Loucy (cell line): Measurements from ENCODE around the gene TMEM187.

Experiments
- H2AFZ ChIP-seq: fragments of 200-600 bp; sonication (generic); 2 replicates; pipeline ENCODE4 v1.6.0; 2016; ENCODE audit warnings: antibody characterized with exemption, mild to moderate bottlenecking, low read length, moderate library complexity
- H3F3A ChIP-seq: fragments of 200-600 bp; 2 replicates; pipeline ENCODE4 v1.6.0; 2016; ENCODE audit warnings: antibody characterized with exemption, low read depth, mild to moderate bottlenecking
- H3K27me3 ChIP-seq: fragments of 200-600 bp; sonication (generic); 2 replicates; pipeline ENCODE4 v1.6.1; 2014; ENCODE audit warnings: low read length, mild to moderate bottlenecking; ENCODE audit not compliant: insufficient read depth, poor library complexity, severe bottlenecking
- H3K36me3 ChIP-seq: fragments of 200-600 bp; sonication (generic); 2 replicates; pipeline ENCODE4 v1.6.1; 2016; ENCODE audit warnings: low read length; ENCODE audit not compliant: insufficient read depth
- H3K4me1 ChIP-seq: fragments of 200-600 bp; sonication (generic); 2 replicates; pipeline ENCODE4 v1.5.1; 2014; ENCODE audit warnings: low read length, mild to moderate bottlenecking; ENCODE audit not compliant: insufficient read depth, poor library complexity, severe bottlenecking
- H3K4me2 ChIP-seq: fragments of 200-600 bp; sonication (generic); 2 replicates; pipeline ENCODE4 v1.6.0; 2014; ENCODE audit warnings: antibody characterized with exemption, low read length, low read depth, mild to moderate bottlenecking; ENCODE audit not compliant: poor library complexity, severe bottlenecking
- H3K4me3 ChIP-seq: fragments of 200-600 bp; sonication (generic); 2 replicates; pipeline ENCODE4 v1.5.1; 2014; ENCODE audit warnings: low read length, mild to moderate bottlenecking, mixed read lengths; ENCODE audit not compliant: poor library complexity, severe bottlenecking
- H3K79me2 ChIP-seq: fragments of 200-600 bp; sonication (generic); 2 replicates; pipeline ENCODE4 v1.6.1; 2014; ENCODE audit warnings: low read length; ENCODE audit not compliant: insufficient read depth
- H3K9ac ChIP-seq: fragments of 200-600 bp; sonication (generic); 2 replicates; pipeline ENCODE4 v1.6.0; 2014; ENCODE audit warnings: mild to moderate bottlenecking, low read depth, low read length, moderate library complexity; ENCODE audit not compliant: poor library complexity, severe bottlenecking
- H3K9me2 ChIP-seq: fragments of 200-600 bp; sonication (generic); replicated peaks from 2 replicates; pipeline ENCODE4 v1.6.1; 2016; ENCODE audit warnings: low read depth, low read length, mixed read lengths
- H3K9me3 ChIP-seq: fragments of 200-600 bp; sonication (generic); 2 replicates; pipeline ENCODE4 v1.6.1; 2014; ENCODE audit warnings: mild to moderate bottlenecking, antibody characterized with exemption, low read length, low read depth; ENCODE audit not compliant: insufficient read depth
- H4K20me1 ChIP-seq: fragments of 200-600 bp; sonication (generic); 2 replicates; pipeline ENCODE4 v1.6.0; 2014; ENCODE audit warnings: antibody characterized with exemption, low read length, mild to moderate bottlenecking; ENCODE audit not compliant: insufficient read depth, poor library complexity, severe bottlenecking
- EZH2phosphoT487 ChIP-seq: fragments of 200-600 bp; IDR thresholded peaks from 2 replicates; pipeline ENCODE4 v1.6.1; 2018; ENCODE audit warnings: antibody characterized with exemption, mild to moderate bottlenecking, moderate library complexity, borderline replicate concordance
- TF ChIP-seq, protein P1 (sequence below): fragments of 200-600 bp; sonication (generic); conservative IDR thresholded peaks from 2 replicates; pipeline ENCODE4 v1.5.1; 2014; ENCODE audit warnings: mild to moderate bottlenecking, antibody characterized with exemption, low read length

TMEM187 gene

DNA sequence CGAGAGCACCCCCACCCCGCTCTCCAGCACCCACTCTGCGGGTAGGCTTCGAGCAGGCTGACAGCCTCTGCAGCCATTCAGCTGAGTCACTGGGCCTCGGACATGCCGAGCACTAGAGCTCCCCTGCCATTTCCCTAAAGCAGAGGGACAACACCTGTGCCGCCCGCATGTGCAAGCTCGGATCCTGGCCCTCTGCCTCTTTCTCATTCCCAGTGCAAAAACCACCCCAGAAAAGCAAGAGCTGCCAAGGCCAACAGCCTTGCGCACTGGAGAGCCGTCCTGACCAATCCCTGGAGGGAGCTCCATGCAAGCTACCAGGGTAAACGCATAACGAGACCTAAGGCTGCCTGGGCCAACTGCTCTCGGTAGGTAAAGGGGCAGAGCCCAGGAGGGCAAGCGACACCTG is 6.3 kb upstream of the TMEM187 start:
- H3K9me2 ChIP-seq: no peaks in the 10 kb centered on the region
- peak overlapping the region; percentile 97 for H3K4me2 ChIP-seq
- no peak for TF ChIP-seq EZH2phosphoT487
- TF ChIP-seq, protein P1, sequence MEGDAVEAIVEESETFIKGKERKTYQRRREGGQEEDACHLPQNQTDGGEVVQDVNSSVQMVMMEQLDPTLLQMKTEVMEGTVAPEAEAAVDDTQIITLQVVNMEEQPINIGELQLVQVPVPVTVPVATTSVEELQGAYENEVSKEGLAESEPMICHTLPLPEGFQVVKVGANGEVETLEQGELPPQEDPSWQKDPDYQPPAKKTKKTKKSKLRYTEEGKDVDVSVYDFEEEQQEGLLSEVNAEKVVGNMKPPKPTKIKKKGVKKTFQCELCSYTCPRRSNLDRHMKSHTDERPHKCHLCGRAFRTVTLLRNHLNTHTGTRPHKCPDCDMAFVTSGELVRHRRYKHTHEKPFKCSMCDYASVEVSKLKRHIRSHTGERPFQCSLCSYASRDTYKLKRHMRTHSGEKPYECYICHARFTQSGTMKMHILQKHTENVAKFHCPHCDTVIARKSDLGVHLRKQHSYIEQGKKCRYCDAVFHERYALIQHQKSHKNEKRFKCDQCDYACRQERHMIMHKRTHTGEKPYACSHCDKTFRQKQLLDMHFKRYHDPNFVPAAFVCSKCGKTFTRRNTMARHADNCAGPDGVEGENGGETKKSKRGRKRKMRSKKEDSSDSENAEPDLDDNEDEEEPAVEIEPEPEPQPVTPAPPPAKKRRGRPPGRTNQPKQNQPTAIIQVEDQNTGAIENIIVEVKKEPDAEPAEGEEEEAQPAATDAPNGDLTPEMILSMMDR: no peak
- H3K4me1 ChIP-seq: peaks cover 12% of the 10 kb centered on the region
- no peaks in the 10 kb centered on the region for H3K9me3 ChIP-seq
- H3K36me3 ChIP-seq: peaks cover 33% of the 10 kb centered on the region; the same call in 1 of the 2 replicates
- H3F3A ChIP-seq: peaks cover 5% of the 10 kb centered on the region; the same call in 1 of the 2 replicates
- peaks cover 97% of the 10 kb centered on the region for H3K79me2 ChIP-seq
- peaks cover 72% of the 10 kb centered on the region for H4K20me1 ChIP-seq
- H3K9ac ChIP-seq: peak overlapping the region; percentile 100
- H3K4me3 ChIP-seq: peak overlapping the region; percentile 96
- H3K27me3 ChIP-seq: peaks cover 6% of the 10 kb centered on the region
- H2AFZ ChIP-seq: no peak overlapping the region

DNA sequence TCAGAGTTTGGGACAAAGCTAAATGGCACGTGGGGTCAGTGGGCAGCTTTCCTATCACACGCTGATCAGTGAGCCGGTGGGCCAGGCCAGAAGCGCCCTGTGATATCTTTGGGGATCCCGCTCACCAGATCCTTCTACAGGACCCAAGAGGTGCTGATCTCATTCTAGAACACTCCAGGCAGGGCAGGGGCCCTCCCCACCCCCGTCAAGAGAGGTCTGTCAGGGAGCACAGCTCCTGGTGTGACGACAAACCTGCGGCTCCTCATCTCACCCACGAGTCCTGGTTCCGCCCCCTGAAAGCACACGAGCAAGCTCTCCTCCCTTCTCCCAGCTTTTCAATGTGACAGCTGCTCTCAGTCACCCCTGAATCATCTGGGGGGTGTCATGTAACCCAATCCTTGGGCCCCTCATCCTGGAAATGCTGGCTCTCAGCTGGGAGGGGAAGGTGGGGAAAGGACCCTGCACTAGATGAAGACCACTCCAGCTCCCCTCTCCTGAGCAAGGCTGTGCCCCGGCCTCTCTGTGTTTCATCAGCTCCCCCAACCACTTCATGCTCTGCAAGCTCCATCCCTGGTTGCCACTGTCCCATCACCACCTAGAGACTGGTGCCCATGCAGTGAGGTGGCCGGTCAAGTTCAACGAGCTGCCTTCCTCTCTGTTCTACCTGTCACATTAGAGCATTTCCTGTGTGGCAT is 5.6 kb upstream of the TMEM187 start:
- Histone ChIP-seq H3K9me2 (no peaks in the 10 kb centered on the region), H3K4me3 (peak overlapping the region; percentile 96), H3K36me3 (peaks cover 26% of the 10 kb centered on the region; the same call in 1 of the 2 replicates), H3K4me2 (peak overlapping the region; percentile 97), H3F3A (peaks cover 5% of the 10 kb centered on the region; the same call in 1 of the 2 replicates), H3K79me2 (peaks cover 92% of the 10 kb centered on the region), H3K9ac (peak overlapping the region; percentile 100), H3K9me3 (no peaks in the 10 kb centered on the region), H3K4me1 (peaks cover 12% of the 10 kb centered on the region), H3K27me3 (peaks cover 6% of the 10 kb centered on the region), H4K20me1 (peaks cover 70% of the 10 kb centered on the region), H2AFZ (no peak overlapping the region)
- TF ChIP-seq EZH2phosphoT487: no peak
- TF ChIP-seq, protein P1: no peak

DNA sequence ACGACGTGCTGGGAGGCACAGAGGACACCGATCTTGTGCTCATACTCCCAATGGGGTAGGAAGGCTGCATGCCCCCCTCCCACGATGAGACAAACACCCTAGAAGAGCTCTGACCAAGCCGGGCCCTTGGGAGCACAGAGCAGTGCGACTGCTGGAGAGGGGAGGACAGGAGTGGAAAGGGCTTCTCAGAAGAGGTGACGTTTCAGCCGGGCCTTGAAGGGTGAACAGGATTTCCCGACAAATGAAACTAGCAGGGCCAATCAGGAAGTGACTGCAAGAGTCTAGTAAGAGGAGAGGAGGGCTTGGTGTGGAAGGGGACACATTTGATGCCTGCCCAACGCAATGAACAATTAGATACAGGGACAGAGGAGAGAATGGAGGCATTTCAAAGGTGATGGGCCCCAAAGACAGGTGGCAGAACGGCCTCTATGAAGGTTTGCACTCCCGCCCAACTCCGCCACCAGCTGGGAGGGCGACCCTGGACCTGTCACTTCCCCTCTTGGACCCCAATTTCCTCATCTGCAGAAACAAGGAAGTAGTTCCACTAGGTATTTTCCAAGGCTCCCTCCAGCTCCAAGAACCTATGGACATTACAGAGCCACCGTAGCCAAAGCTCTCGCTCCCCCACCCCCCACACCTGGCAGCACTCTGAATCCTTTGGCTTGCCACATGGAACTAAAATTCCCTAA is 4.9 kb upstream of the TMEM187 start:
- Histone ChIP-seq H2AFZ (no peak overlapping the region), H3K79me2 (peaks cover 85% of the 10 kb centered on the region), H3K36me3 (peaks cover 19% of the 10 kb centered on the region; the same call in 1 of the 2 replicates), H3K4me2 (peak overlapping the region; percentile 97), H3K4me3 (peak overlapping the region; percentile 96), H3K9me3 (no peaks in the 10 kb centered on the region), H3K27me3 (peaks cover 6% of the 10 kb centered on the region), H4K20me1 (peaks cover 69% of the 10 kb centered on the region), H3F3A (peaks cover 5% of the 10 kb centered on the region; the same call in 1 of the 2 replicates), H3K4me1 (peaks cover 12% of the 10 kb centered on the region), H3K9ac (peak overlapping the region; percentile 100), H3K9me2 (no peaks in the 10 kb centered on the region)
- no peak for TF ChIP-seq EZH2phosphoT487
- TF ChIP-seq, protein P1: no peak
